ENCODE results near the gene PRF1.

The PRF1 gene

GRCh38 chr10:70575486-70575873 is 27.1 kb downstream of the PRF1 start:
- no peak for DNase-seq

- DNase-seq, result no peak
Observed at GRCh38 chr10:70573599-70574506, 28.7 kb downstream of the PRF1 start.

- DNase-seq, result no peak
Observed at GRCh38 chr10:70571636-70572439, 30.7 kb downstream of the PRF1 start.

- no peak for DNase-seq
Observed at GRCh38 chr10:70571236-70571635, 31.3 kb downstream of the PRF1 start.

GRCh38 chr10:70568781-70569495 is 33.6 kb downstream of the PRF1 start:
- no peak for DNase-seq

- no peak for DNase-seq
Observed at GRCh38 chr10:70568113-70568512, 34.4 kb downstream of the PRF1 start.

- no peak for DNase-seq
Observed at GRCh38 chr10:70567603-70568002, 34.9 kb downstream of the PRF1 start.

- no peak for DNase-seq
Observed at GRCh38 chr10:70566515-70567290, 35.8 kb downstream of the PRF1 start.

GRCh38 chr10:70565556-70566514 is 36.7 kb downstream of the PRF1 start:
- no peak for DNase-seq

GRCh38 chr10:70564901-70565351 is 37.6 kb downstream of the PRF1 start:
- DNase-seq, result no peak

GRCh38 chr10:70564113-70564725 is 38.3 kb downstream of the PRF1 start:
- no peak for DNase-seq

- no peak for DNase-seq
Observed at GRCh38 chr10:70563230-70563629, 39.3 kb downstream of the PRF1 start.

- no peak for DNase-seq
Observed at GRCh38 chr10:70562036-70562755, 40.3 kb downstream of the PRF1 start.

- DNase-seq, result no peak
Observed at GRCh38 chr10:70561558-70561957, 41.0 kb downstream of the PRF1 start.

- DNase-seq, result no peak
Observed at GRCh38 chr10:70561070-70561469, 41.5 kb downstream of the PRF1 start.

GRCh38 chr10:70560511-70560941 is 42.0 kb downstream of the PRF1 start:
- no peak for DNase-seq

- no peak for DNase-seq
Observed at GRCh38 chr10:70559861-70560260, 42.7 kb downstream of the PRF1 start.

GRCh38 chr10:70558871-70559810 is 43.4 kb downstream of the PRF1 start:
- DNase-seq, result no peak

- DNase-seq, result no peak
Observed at GRCh38 chr10:70558295-70558694, 44.2 kb downstream of the PRF1 start.

Measured in NCI-H2029 (cell line).